Activated CD8-positive, alpha-beta memory T cell treated with anti-CD3 and anti-CD28 coated beads for 24 hours (primary cell): ENCODE results near the gene ADM5.

Experiments
- DNase-seq: peaks from one replicate; pipeline ENCODE4 v3.0.0-alpha.2; 2020

The ADM5 gene

GRCh38 chr19:49680421-49681351 is 8.7 kb upstream of the ADM5 start:
- DNase-seq, result peak; percentile 99

GRCh38 chr19:49681830-49682229 is 7.6 kb upstream of the ADM5 start:
- no peak for DNase-seq

- DNase-seq, result no peak
Measured at GRCh38 chr19:49682274-49682673, 7.1 kb upstream of the ADM5 start.

GRCh38 chr19:49683814-49684250 is 5.6 kb upstream of the ADM5 start:
- no peak for DNase-seq

GRCh38 chr19:49684251-49684982 is 5.0 kb upstream of the ADM5 start:
- DNase-seq, result peak; percentile 62

GRCh38 chr19:49684983-49685553 is 4.3 kb upstream of the ADM5 start:
- no peak for DNase-seq

- no peak for DNase-seq
Measured at GRCh38 chr19:49685845-49686332, 3.5 kb upstream of the ADM5 start.

- no peak for DNase-seq
Measured at GRCh38 chr19:49686503-49687088, 2.8 kb upstream of the ADM5 start.

GRCh38 chr19:49687150-49687549 is 2.2 kb upstream of the ADM5 start:
- DNase-seq, result no peak

- no peak for DNase-seq
Measured at GRCh38 chr19:49687566-49688316, 1.7 kb upstream of the ADM5 start.

GRCh38 chr19:49688531-49689132 is 762 bp upstream of the ADM5 start:
- DNase-seq, result peak; percentile 60

GRCh38 chr19:49690079-49690655 is 773 bp downstream of the ADM5 start:
- no peak for DNase-seq

GRCh38 chr19:49690656-49691242 is 1.4 kb downstream of the ADM5 start, which contains the start of gene CPT1C:
CPT1C (plus strand) TSS chr19:49691116; CDS start chr19:49692253, 1,137 bp downstream.
- DNase-seq, result peak; percentile 81

GRCh38 chr19:49691243-49692146 is 2.1 kb downstream of the ADM5 start:
- peak; percentile 75 for DNase-seq

GRCh38 chr19:49692147-49692506 is 2.7 kb downstream of the ADM5 start:
- DNase-seq, result no peak

- no peak for DNase-seq
Measured at GRCh38 chr19:49696115-49696514, 6.7 kb downstream of the ADM5 start.

- DNase-seq, result no peak
Measured at GRCh38 chr19:49696865-49697264, 7.5 kb downstream of the ADM5 start.

GRCh38 chr19:49699364-49699763 is 10.0 kb downstream of the ADM5 start:
- no peak for DNase-seq

- no peak for DNase-seq
Measured at GRCh38 chr19:49700563-49700962, 11.2 kb downstream of the ADM5 start.

- no peak for DNase-seq
Measured at GRCh38 chr19:49701271-49701786, 11.9 kb downstream of the ADM5 start.
